ENCODE measurements around the gene NUP62. TPM values are rescaled to one million over a fixed set of nuclear protein-coding genes. Genes with fewer than 3 reads are reported as not detected.
A peak's percentile ranks its signal among the peaks of the same experiment; 100 is the strongest.

The NUP62 gene
- polyA plus RNA-seq, 1 of the 3 experiments (the other 2 are of a cell fraction): 16.2 TPM

GRCh38 chr19:49866933-49867782, 62.1 kb downstream of the NUP62 start, which contains the start of gene PNKP:
Gene PNKP, minus strand, starts transcription at chr19:49867576. Its CDS starts 372 bp downstream, at chr19:49867204.
- Histone ChIP-seq H3K36me3 (replicated peaks in 1 of 2; ENCODE audit: control insufficient read depth in 1 of 2, insufficient read depth in 2 of 2, low read length in 1 of 2) (peaks cover 19 to 35% of the 10 kb centered on the region in 2 experiments), H3K27me3 (ENCODE audit: insufficient read depth) (no peaks in the 10 kb centered on the region), H3K9ac (peak within 1 kb of the TSS; percentile 83), H3K27ac (ENCODE audit: low read depth in 2 of 2, low read length in 1 of 2) (peak within 1 kb of the TSS; percentile 96 to 97), H4K20me1 (ENCODE audit: insufficient read depth) (peaks cover 19% of the 10 kb centered on the region), H3K4me2 (peak within 1 kb of the TSS; percentile 96), H3K4me3 (ENCODE audit: low read depth in 2 of 2, low read length in 1 of 2) (peak within 1 kb of the TSS; percentile 90 to 91), H3K9me3 (no peaks in the 10 kb centered on the region), H3K79me2 (ENCODE audit: insufficient read depth) (peaks cover 52% of the 10 kb centered on the region), H3K4me1 (ENCODE audit: control insufficient read depth in 1 of 2, insufficient read depth in 2 of 2, low read depth in 1 of 2, low read length in 1 of 2) (peaks cover 33 to 51% of the 10 kb centered on the region in 2 experiments; a peak in 3 of 4 replicates), H2AFZ (ENCODE audit: low read depth) (peak within 1 kb of the TSS; percentile 85; the same call in 1 of the 2 replicates), H3K9me2 (no peaks in the 10 kb centered on the region), H3F3A (replicated peaks; ENCODE audit: insufficient read depth) (peaks cover 21% of the 10 kb centered on the region)
- DNase-seq: peak; percentile 92
- 1% methylated on average over 21 of the region's 65 CpGs for WGBS (ENCODE audit: low lambda C conversion rate)
- ChIA-PET CTCF (interaction anchor here (1.1 to 1.2 kb wide), 2 partner anchors 16 to 195 kb away, joined by 3 to 5 read pairs; partner anchors contain the start of gene PTOV1), POLR2A (interaction anchor here (1.3 to 3.5 kb wide), 3 partner anchors 11 to 17 kb away, joined by 9 to 22 read pairs (median 10); partner anchors contain the start of genes AKT1S1, PTOV1 and TBC1D17)
- peak; percentile 66 for TF ChIP-seq ELF1 (IDR thresholded peaks at IDR 0.05)
- no peak for TF ChIP-seq GATA2 (CRISPR knock-in tag; IDR thresholded peaks at IDR 0.05)
- TF ChIP-seq FOSL2 (IDR thresholded peaks at IDR 0.05; ENCODE audit: borderline replicate concordance, low read depth): no peak
- peak; percentile 93 for TF ChIP-seq GABPA (IDR thresholded peaks at IDR 0.05; ENCODE audit: low read depth)
- peak; percentile 47; the same call in 1 of the 2 replicates for TF ChIP-seq YY1 (IDR thresholded peaks at IDR 0.05; ENCODE audit: low read depth)
- TF ChIP-seq MAX (IDR thresholded peaks at IDR 0.05; ENCODE audit: low read depth): peak; percentile 75
- peak; percentile 6 for TF ChIP-seq CHD2 (IDR thresholded peaks at IDR 0.05; ENCODE audit: low read length, partially characterized antibody)
- TF ChIP-seq PBX3 (IDR thresholded peaks at IDR 0.05): no peak; the same call in 1 of the 2 replicates
- 0 out of 2 replicates have a peak, but pooled peaks have one; percentile 22 for TF ChIP-seq TAF1 (IDR thresholded peaks at IDR 0.05; ENCODE audit: borderline replicate concordance, low read depth, low read length)
- no peak for TF ChIP-seq SMC3 (IDR thresholded peaks at IDR 0.05; ENCODE audit: low read depth, low read length)
- 0 out of 2 replicates have a peak, but pooled peaks have one; percentile 25 for TF ChIP-seq REST (IDR thresholded peaks at IDR 0.05; ENCODE audit: low read depth, low read length)
- no peak for TF ChIP-seq RCOR1 (IDR thresholded peaks at IDR 0.05; ENCODE audit: low read length)
- TF ChIP-seq FOXM1 (IDR thresholded peaks at IDR 0.05; ENCODE audit: low read depth): no peak
- TF ChIP-seq JUND (IDR thresholded peaks at IDR 0.05): no peak
- peak; percentile 78; the same call in 1 of the 2 replicates for TF ChIP-seq SIN3A (IDR thresholded peaks at IDR 0.05; ENCODE audit: borderline replicate concordance, low read depth, low read length)
- no peak for TF ChIP-seq ZBTB33 (IDR thresholded peaks at IDR 0.05; ENCODE audit: borderline replicate concordance, low read depth)
- TF ChIP-seq USF2 (IDR thresholded peaks at IDR 0.05; ENCODE audit: borderline replicate concordance, low read depth, low read length): no peak
- no peak for TF ChIP-seq RAD21 (IDR thresholded peaks at IDR 0.05; ENCODE audit: low read length)
- peak; percentile 92 for TF ChIP-seq MXI1 (IDR thresholded peaks at IDR 0.05; ENCODE audit: low read depth, low read length)
- peak; percentile 62 for TF ChIP-seq POLR2AphosphoS5 (IDR thresholded peaks at IDR 0.05; ENCODE audit: low read depth, low read length)
- TF ChIP-seq IRF3 (IDR thresholded peaks at IDR 0.05; ENCODE audit: low read depth, low read length): no peak

Measured in SK-N-SH (cell line).